GM23248 (cell line): ENCODE measurements around the gene FMO5. TPM values are rescaled to one million over a fixed set of nuclear protein-coding genes. Genes with fewer than 3 reads are reported as not detected.
A peak's percentile ranks its signal among the peaks of the same experiment; 100 is the strongest.
"Not testable (repeated sequence)": the region's sequence is repeated elsewhere in the genome, so short reads cannot be mapped to it uniquely, and the experiment has no call there.

Experiments
- DNase-seq: peaks from one replicate; pipeline ENCODE4 v3.0.0-alpha.2; 2015
- H2AFZ ChIP-seq: fragments of 200-600 bp; sonication (generic); 2 replicates; pipeline ENCODE4 v1.6.1; 2016; ENCODE audit warnings: antibody characterized with exemption
- H3F3A ChIP-seq: fragments of 200-600 bp; sonication (generic); 2 replicates; pipeline ENCODE4 v1.6.1; 2016; ENCODE audit warnings: mild to moderate bottlenecking, antibody characterized with exemption, mixed run types; ENCODE audit not compliant: insufficient read depth
- H3K27ac ChIP-seq: fragments of 200-600 bp; sonication (generic); 2 replicates; pipeline ENCODE4 v1.5.1; 2016; ENCODE audit warnings: mild to moderate bottlenecking
- H3K27me3 ChIP-seq: fragments of 200-600 bp; sonication (generic); replicated peaks from 2 replicates; pipeline ENCODE4 v1.6.1; 2016; ENCODE audit warnings: mild to moderate bottlenecking; ENCODE audit not compliant: insufficient read depth
- H3K36me3 ChIP-seq: fragments of 200-600 bp; sonication (generic); 2 replicates; pipeline ENCODE4 v1.6.1; 2016; ENCODE audit warnings: low read depth, mild to moderate bottlenecking
- H3K4me1 ChIP-seq: fragments of 200-600 bp; sonication (generic); 2 replicates; pipeline ENCODE4 v1.6.1; 2016; ENCODE audit warnings: mild to moderate bottlenecking; ENCODE audit not compliant: insufficient read depth
- H3K4me2 ChIP-seq: fragments of 200-600 bp; sonication (generic); one replicate; pipeline ENCODE4 v1.6.1; 2016; ENCODE audit warnings: mild to moderate bottlenecking; ENCODE audit not compliant: unreplicated experiment
- H3K4me3 ChIP-seq: fragments of 200-600 bp; sonication (generic); 2 replicates; pipeline ENCODE4 v1.5.1; 2016; ENCODE audit warnings: mild to moderate bottlenecking
- H3K79me2 ChIP-seq: fragments of 200-600 bp; sonication (generic); 2 replicates; pipeline ENCODE4 v1.6.1; 2016; ENCODE audit warnings: mild to moderate bottlenecking; ENCODE audit not compliant: insufficient read depth
- H3K9ac ChIP-seq: fragments of 200-600 bp; sonication (generic); 2 replicates; pipeline ENCODE4 v1.6.1; 2016; ENCODE audit warnings: mild to moderate bottlenecking
- H3K9me2 ChIP-seq: fragments of 200-600 bp; sonication (generic); 2 replicates; pipeline ENCODE4 v1.6.1; 2016; ENCODE audit warnings: mixed run types, mild to moderate bottlenecking, moderate library complexity; ENCODE audit not compliant: insufficient read depth
- H3K9me3 ChIP-seq: fragments of 200-600 bp; sonication (generic); one replicate; pipeline ENCODE4 v1.6.1; 2017; ENCODE audit warnings: low read depth
- H4K20me1 ChIP-seq: fragments of 200-600 bp; sonication (generic); 2 replicates; pipeline ENCODE4 v1.6.0; 2016; ENCODE audit not compliant: insufficient read depth
- EZH2 ChIP-seq: fragments of 200-600 bp; sonication (generic); IDR thresholded peaks from 2 replicates; pipeline ENCODE4 v1.6.1; 2018; ENCODE audit warnings: antibody characterized with exemption, mild to moderate bottlenecking; ENCODE audit not compliant: insufficient read depth, poor library complexity, severe bottlenecking
- EZH2phosphoT487 ChIP-seq: fragments of 200-600 bp; sonication (generic); IDR thresholded peaks from 2 replicates; pipeline ENCODE4 v1.6.1; 2018; ENCODE audit warnings: antibody characterized with exemption, moderate library complexity, mild to moderate bottlenecking, low read depth; ENCODE audit not compliant: insufficient read depth
- WGBS, 2 experiments: methylation state at CpG; one replicate each; pipeline ENCODE4 v1.1.6; 2015 to 2017; ENCODE audit warnings: low lambda C conversion rate in 2 of 2, low coverage in 1 of 2; ENCODE audit errors: missing lambda C conversion rate in 2 of 2; 5-methylcytosine and 5-hydroxymethylcytosine counted together
- in situ Hi-C: fragments of 300-500 bp; cut with MboI; formaldehyde crosslinking; loops from 2 replicates; pipeline ENCODE4 v1.15.0; 2020
- polyA plus RNA-seq: library from polyadenylated mRNA; unstranded; fragments of >200 nt; fragmentation: Nextera tagmentation; extraction: Ambion mirVana; gene quantifications from 2 replicates; pipeline ENCODE4 v1.2.1, GENCODE V29; 2016
- total RNA-seq: library from RNA; depleted of rRNA; stranded (reverse); fragments of >200 nt; shearing (Covaris generic); gene quantifications from 2 replicates; pipeline ENCODE4 v1.2.3, GENCODE V29; 2014

Gene FMO5
- total and polyA plus RNA-seq, 2 experiments from 2014 or later, result 1.2 to 4.9 TPM

DNA sequence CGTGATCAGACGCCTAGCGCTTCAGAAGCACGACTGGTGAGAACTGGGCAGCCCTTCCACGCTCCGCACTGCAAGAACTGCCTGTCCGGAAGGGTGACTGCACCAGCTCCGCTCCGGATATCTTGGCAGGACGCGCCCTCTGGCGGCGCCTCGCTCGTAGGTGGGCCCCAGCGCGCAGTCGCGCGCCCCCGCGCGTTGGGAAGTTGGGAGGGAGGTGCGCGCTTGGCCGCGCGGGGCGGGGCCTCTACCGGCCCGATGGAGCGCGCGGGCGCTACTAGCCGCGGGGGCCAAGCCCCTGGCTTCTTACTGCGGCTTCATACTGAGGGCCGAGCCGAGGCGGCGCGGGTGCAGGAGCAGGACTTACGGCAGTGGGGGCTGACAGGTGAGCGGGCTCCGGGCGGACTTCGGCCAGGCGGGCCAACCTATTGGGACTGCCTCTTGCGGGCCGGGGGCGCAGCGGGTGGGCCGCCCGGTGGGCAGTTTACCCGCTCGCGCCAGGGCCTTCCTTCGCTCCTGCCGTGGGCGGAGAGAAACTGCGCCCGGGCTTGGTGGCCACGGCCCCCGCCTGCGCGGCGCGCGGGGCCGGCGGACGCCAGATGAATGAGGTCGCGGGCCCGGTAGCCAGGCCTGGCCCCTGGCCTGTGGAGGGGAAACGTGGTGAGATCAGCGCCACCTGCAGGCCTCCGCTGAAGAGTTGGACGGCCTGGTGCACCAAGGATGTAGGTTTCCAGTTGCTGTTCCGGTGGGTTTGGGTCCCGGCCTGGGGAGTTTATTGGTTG lies 17.5 kb upstream of the FMO5 start, which contains the start of gene CHD1L:
Gene CHD1L, plus strand, starts transcription at position 236 of the 779 bp plus-strand sequence. Its CDS starts 20 bp downstream, at position 256.
- TF ChIP-seq EZH2 (no peak), EZH2phosphoT487 (no peak)
- H4K20me1 ChIP-seq, result no peaks in the 10 kb centered on the region
- peak; percentile 98 for DNase-seq
- peak within 1 kb of the TSS; percentile 89 for H3K27ac ChIP-seq
- no peaks in the 10 kb centered on the region for H3K27me3 ChIP-seq
- H3K36me3 ChIP-seq, result no peaks in the 10 kb centered on the region
- H3K4me2 ChIP-seq, result peak within 1 kb of the TSS; percentile 100
- peak within 1 kb of the TSS; percentile 99 for H3K4me3 ChIP-seq
- peaks cover 44% of the 10 kb centered on the region for H3K79me2 ChIP-seq
- H3F3A ChIP-seq, result peaks cover 12% of the 10 kb centered on the region; the same call in 1 of the 2 replicates
- H3K9me2 ChIP-seq, result no peaks in the 10 kb centered on the region
- 1% methylated on average over 34 to 76 of the region's 82 CpGs for WGBS, 2 experiments
- in situ Hi-C loops, result no loop called here
- peak within 1 kb of the TSS; percentile 96 for H2AFZ ChIP-seq
- H3K9me3 ChIP-seq, result no peaks in the 10 kb centered on the region
- peak within 1 kb of the TSS; percentile 97 for H3K9ac ChIP-seq
- H3K4me1 ChIP-seq, result peaks cover 12% of the 10 kb centered on the region

DNA sequence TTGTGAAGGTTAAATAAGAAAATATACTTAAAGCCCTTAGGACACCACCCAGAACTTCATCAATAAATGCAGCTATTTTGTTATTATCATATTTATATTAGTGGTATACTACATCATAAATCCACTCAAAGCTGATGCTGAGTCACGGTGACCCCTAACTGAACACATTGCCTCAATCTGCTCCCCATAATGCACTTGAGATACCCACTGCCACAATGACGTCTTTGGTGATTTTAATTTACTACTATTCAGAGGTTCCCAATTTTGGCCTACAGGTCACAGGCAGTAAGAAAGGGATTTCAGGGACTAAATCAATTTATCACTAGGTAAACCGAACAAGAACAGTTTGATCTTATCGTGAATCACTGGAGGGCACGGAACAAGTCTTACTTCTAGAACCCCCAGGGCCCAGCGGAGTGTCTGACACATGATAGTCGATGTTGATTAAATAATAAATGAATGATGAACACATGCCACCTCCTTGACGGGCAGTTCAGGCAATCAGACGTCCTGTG lies 16.9 kb upstream of the FMO5 start:
- no peaks in the 10 kb centered on the region for H3K9me3 ChIP-seq
- peak overlapping the region; percentile 96 for H2AFZ ChIP-seq
- H3K4me1 ChIP-seq, result peaks cover 12% of the 10 kb centered on the region
- H3K4me3 ChIP-seq, result peak overlapping the region; percentile 99
- peaks cover 12% of the 10 kb centered on the region; the same call in 1 of the 2 replicates for H3F3A ChIP-seq
- no peaks in the 10 kb centered on the region for H3K36me3 ChIP-seq
- no peaks in the 10 kb centered on the region for H4K20me1 ChIP-seq
- no peaks in the 10 kb centered on the region for H3K27me3 ChIP-seq
- 33% methylated on average over 9 of the region's 9 CpGs for WGBS, 2 experiments
- no peaks in the 10 kb centered on the region for H3K9me2 ChIP-seq
- peak overlapping the region; percentile 89 for H3K27ac ChIP-seq
- peaks cover 37% of the 10 kb centered on the region for H3K79me2 ChIP-seq
- TF ChIP-seq EZH2phosphoT487 (no peak), EZH2 (no peak)
- DNase-seq, result no peak
- in situ Hi-C loops, result no loop called here
- H3K9ac ChIP-seq, result peak overlapping the region; percentile 97
- H3K4me2 ChIP-seq, result peak overlapping the region; percentile 93

DNA sequence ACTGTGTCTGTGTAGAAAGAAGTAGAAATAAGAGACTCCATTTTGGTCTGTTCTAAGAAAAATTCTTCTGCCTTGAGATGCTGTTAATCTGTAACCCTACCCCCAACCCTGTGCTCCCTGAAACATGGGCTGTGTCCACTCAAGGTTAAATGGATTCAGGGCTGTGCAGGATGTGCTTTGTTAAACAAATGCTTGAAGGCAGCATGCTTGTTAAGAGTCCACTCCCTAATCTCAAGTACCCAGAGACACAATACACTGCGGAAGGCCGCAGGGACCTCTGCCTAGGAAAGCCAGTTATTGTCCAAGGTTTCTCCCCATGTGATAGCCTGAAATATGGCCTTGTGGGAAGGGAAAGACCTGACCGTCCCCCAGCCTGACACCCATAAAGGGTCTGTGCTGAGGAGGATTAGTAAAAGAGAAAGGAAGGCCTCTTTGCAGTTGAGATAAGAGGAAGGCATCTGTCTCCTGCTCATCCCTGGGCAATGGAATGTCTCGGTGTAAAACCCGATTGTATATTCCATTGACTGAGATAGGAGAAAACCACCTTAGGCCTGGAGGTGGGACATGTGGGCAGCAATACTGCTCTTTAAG lies 15.1 kb upstream of the FMO5 start:
- H3K4me2 ChIP-seq, H3K9me2 ChIP-seq, H3K4me3 ChIP-seq, H3K9me3 ChIP-seq, H3K9ac ChIP-seq, H3K27ac ChIP-seq, H3K27me3 ChIP-seq, DNase-seq, in situ Hi-C loops, H2AFZ ChIP-seq, H4K20me1 ChIP-seq, H3K36me3 ChIP-seq: not testable (repeated sequence)
- Histone ChIP-seq H3K79me2 (peaks cover 20% of the 10 kb centered on the region), H3F3A (peaks cover 12% of the 10 kb centered on the region; the same call in 1 of the 2 replicates), H3K4me1 (peaks cover 12% of the 10 kb centered on the region)
- WGBS, 2 experiments, result 91 to 93% methylated on average over 5 of the region's 5 CpGs

DNA sequence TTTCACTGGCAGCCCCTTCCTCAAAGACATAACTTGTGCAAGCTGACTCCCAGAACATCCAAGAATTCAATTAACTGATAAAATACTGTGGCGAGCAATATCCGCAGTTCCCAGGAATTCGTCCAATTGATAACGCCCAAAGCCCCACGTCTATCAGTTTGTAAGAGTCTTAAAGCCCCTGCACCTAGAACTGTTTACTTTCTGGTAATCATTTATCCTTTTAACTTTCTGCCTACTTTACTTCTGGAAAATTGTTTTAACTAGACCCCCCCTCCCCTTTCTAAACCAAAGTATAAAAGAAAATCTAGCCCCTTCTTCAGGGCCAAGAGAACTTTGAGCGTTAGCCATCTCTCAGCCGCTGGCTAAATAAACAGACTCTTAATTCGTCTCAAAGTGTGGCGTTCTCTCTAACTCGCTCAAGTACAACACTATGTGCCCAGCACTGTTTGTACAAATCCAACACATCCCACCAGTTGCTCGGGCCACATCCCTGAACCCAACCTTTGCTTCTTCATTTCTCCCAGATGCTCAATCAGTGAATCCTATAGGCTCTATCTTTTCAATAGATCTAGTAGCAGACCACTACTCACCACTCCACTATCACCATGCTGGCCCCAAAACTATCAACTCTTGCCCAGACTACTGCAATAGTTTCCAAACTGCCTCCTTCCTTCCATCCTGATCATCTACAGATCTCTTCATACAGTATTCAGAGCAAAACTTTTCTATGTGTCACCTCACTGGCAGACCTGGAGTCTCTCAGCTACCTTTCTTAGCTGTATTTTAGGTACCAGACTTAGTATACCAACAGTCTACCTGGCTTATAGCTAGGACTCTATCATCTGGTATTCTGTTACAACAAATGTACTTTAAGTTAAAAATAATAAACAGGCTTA lies 14.0 kb upstream of the FMO5 start:
- no peak overlapping the region for H3K4me2 ChIP-seq
- H3K27me3 ChIP-seq, result no peaks in the 10 kb centered on the region
- H3K9ac ChIP-seq, result no peak overlapping the region
- TF ChIP-seq EZH2phosphoT487, result no peak
- no peak for TF ChIP-seq EZH2
- H3K4me3 ChIP-seq, result no peak overlapping the region
- peaks cover 4% of the 10 kb centered on the region for H3K4me1 ChIP-seq
- WGBS, 2 experiments, result 79 to 87% methylated on average over 11 of the region's 11 CpGs
- no peaks in the 10 kb centered on the region for H3K36me3 ChIP-seq
- H3K27ac ChIP-seq, result no peak overlapping the region
- peaks cover 9% of the 10 kb centered on the region for H3K79me2 ChIP-seq
- no peaks in the 10 kb centered on the region for H4K20me1 ChIP-seq
- no peaks in the 10 kb centered on the region for H3K9me2 ChIP-seq
- no peak overlapping the region for H2AFZ ChIP-seq
- H3F3A ChIP-seq, result peaks cover 8% of the 10 kb centered on the region; the same call in 1 of the 2 replicates
- no peaks in the 10 kb centered on the region for H3K9me3 ChIP-seq
- in situ Hi-C loops, result no loop called here
- no peak for DNase-seq
